ENCODE results near the gene CAMK2N1.

The CAMK2N1 gene

GRCh38 chr1:20507564-20508410 lies 21.8 kb upstream of the CAMK2N1 start, which contains the start of gene MUL1:
MUL1 (minus strand) TSS chr1:20508151; CDS start chr1:20508024, 127 bp downstream.
- DNase-seq (ENCODE audit: extremely low spot score) = peak; percentile 95
- ChIA-PET POLR2A (interaction anchor here (0.5 to 1.4 kb wide), 10 partner anchors 10 to 625 kb away, joined by 3 to 9 read pairs (median 3); partner anchors contain the start of genes CAMK2N1, DDOST, OTUD3 and PINK1), CTCF (interaction anchor here (0.7 kb wide), 1 partner anchor 146 kb away, joined by 3 read pairs; no protein-coding TSS in a partner anchor)
- no peak for TF ChIP-seq SUZ12 (IDR thresholded peaks at IDR 0.05)
- peak; percentile 61 for TF ChIP-seq ELF4 (IDR thresholded peaks at IDR 0.05)
- no peak for TF ChIP-seq L3MBTL2 (conservative IDR thresholded peaks at IDR 0.05)
- peak; percentile 59; the same call in 1 of the 2 replicates for TF ChIP-seq PKNOX1 (IDR thresholded peaks at IDR 0.05)

GRCh38 chr1:20507248-20507563 lies 21.2 kb upstream of the CAMK2N1 start:
- TF ChIP-seq SUZ12 (IDR thresholded peaks at IDR 0.05) = no peak
- no peak for TF ChIP-seq CTBP1 (IDR thresholded peaks at IDR 0.05; ENCODE audit: borderline replicate concordance)
- no peak for TF ChIP-seq LEF1 (IDR thresholded peaks at IDR 0.05; ENCODE audit: borderline replicate concordance)
- no peak for TF ChIP-seq HDGF (IDR thresholded peaks at IDR 0.05; ENCODE audit: borderline replicate concordance)
- TF ChIP-seq BHLHE40 (IDR thresholded peaks at IDR 0.05; ENCODE audit: borderline replicate concordance) = no peak
- no peak for TF ChIP-seq L3MBTL2 (conservative IDR thresholded peaks at IDR 0.05)
- TF ChIP-seq ELF4 (IDR thresholded peaks at IDR 0.05) = no peak
- no peak for TF ChIP-seq TARDBP (IDR thresholded peaks at IDR 0.05)
- TF ChIP-seq ARNT (IDR thresholded peaks at IDR 0.05) = no peak
- no peak for TF ChIP-seq NFRKB (IDR thresholded peaks at IDR 0.05)
- no peak for TF ChIP-seq SP1 (IDR thresholded peaks at IDR 0.05)
- no peak for TF ChIP-seq ZNF384 (IDR thresholded peaks at IDR 0.05)
- TF ChIP-seq FOXA1 (IDR thresholded peaks at IDR 0.05) = no peak
- no peak for DNase-seq (ENCODE audit: extremely low spot score)
- ChIA-PET POLR2A (interaction anchor here (0.6 to 1.3 kb wide), 5 partner anchors 9 to 625 kb away, joined by 3 to 9 read pairs (median 3); partner anchors contain the start of genes CAMK2N1 and OTUD3), CTCF (no interaction called here)

GRCh38 chr1:20505488-20505887 lies 19.5 kb upstream of the CAMK2N1 start:
- TF ChIP-seq SP1 (IDR thresholded peaks at IDR 0.05) = no peak
- TF ChIP-seq SUZ12 (IDR thresholded peaks at IDR 0.05) = no peak
- ChIA-PET POLR2A (interaction anchor here (0.8 kb wide), 1 partner anchor 19 kb away, joined by 3 read pairs; the partner anchor contains the start of gene CAMK2N1), CTCF (no interaction called here)
- DNase-seq (ENCODE audit: extremely low spot score) = no peak

- DNase-seq (ENCODE audit: extremely low spot score) = no peak
- ChIA-PET CTCF (no interaction called here), POLR2A (no interaction called here)
- TF ChIP-seq PKNOX1 (IDR thresholded peaks at IDR 0.05) (no peak), FOXM1 (IDR thresholded peaks at IDR 0.05; ENCODE audit: borderline replicate concordance) (no peak), BHLHE40 (IDR thresholded peaks at IDR 0.05; ENCODE audit: borderline replicate concordance) (no peak)
These were observed 14.7 kb upstream of the CAMK2N1 start for GRCh38 chr1:20500716-20501115.

GRCh38 chr1:20499718-20500117 lies 13.7 kb upstream of the CAMK2N1 start:
- ChIA-PET CTCF (no interaction called here), POLR2A (no interaction called here)
- no peak for DNase-seq (ENCODE audit: extremely low spot score)
- TF ChIP-seq ARNT (IDR thresholded peaks at IDR 0.05) (no peak), NFRKB (IDR thresholded peaks at IDR 0.05) (no peak), CTBP1 (IDR thresholded peaks at IDR 0.05; ENCODE audit: borderline replicate concordance) (no peak), SUZ12 (IDR thresholded peaks at IDR 0.05) (no peak)

GRCh38 chr1:20499105-20499504 lies 13.1 kb upstream of the CAMK2N1 start:
- ChIA-PET CTCF (no interaction called here), POLR2A (no interaction called here)
- DNase-seq (ENCODE audit: extremely low spot score) = no peak
- TF ChIP-seq HDGF (IDR thresholded peaks at IDR 0.05; ENCODE audit: borderline replicate concordance) (no peak), ARNT (IDR thresholded peaks at IDR 0.05) (no peak), FOXM1 (IDR thresholded peaks at IDR 0.05; ENCODE audit: borderline replicate concordance) (no peak), LEF1 (IDR thresholded peaks at IDR 0.05; ENCODE audit: borderline replicate concordance) (no peak), CTBP1 (IDR thresholded peaks at IDR 0.05; ENCODE audit: borderline replicate concordance) (no peak), PKNOX1 (IDR thresholded peaks at IDR 0.05) (no peak), L3MBTL2 (conservative IDR thresholded peaks at IDR 0.05) (no peak), ELF4 (IDR thresholded peaks at IDR 0.05) (no peak), FOXA1 (IDR thresholded peaks at IDR 0.05) (no peak), ZNF384 (IDR thresholded peaks at IDR 0.05) (no peak), BHLHE40 (IDR thresholded peaks at IDR 0.05; ENCODE audit: borderline replicate concordance) (no peak), NFRKB (IDR thresholded peaks at IDR 0.05) (no peak), FOXK2 (IDR thresholded peaks at IDR 0.05) (no peak), SP1 (IDR thresholded peaks at IDR 0.05) (no peak)

GRCh38 chr1:20498116-20498515 lies 12.1 kb upstream of the CAMK2N1 start:
- ChIA-PET CTCF (interaction anchor here (0.6 kb wide), 1 partner anchor 201 kb away, joined by 3 read pairs; no protein-coding TSS in a partner anchor), POLR2A (interaction anchor here (0.7 to 0.8 kb wide), 2 partner anchors 9 to 10 kb away, joined by 3 read pairs; partner anchors contain the start of gene MUL1)
- TF ChIP-seq SUZ12 (IDR thresholded peaks at IDR 0.05) (no peak), SP1 (IDR thresholded peaks at IDR 0.05) (no peak), ARNT (IDR thresholded peaks at IDR 0.05) (no peak), FOXA1 (IDR thresholded peaks at IDR 0.05) (no peak), ELF4 (IDR thresholded peaks at IDR 0.05) (no peak), ZNF384 (IDR thresholded peaks at IDR 0.05) (no peak), CTBP1 (IDR thresholded peaks at IDR 0.05; ENCODE audit: borderline replicate concordance) (no peak), L3MBTL2 (conservative IDR thresholded peaks at IDR 0.05) (no peak), FOXM1 (IDR thresholded peaks at IDR 0.05; ENCODE audit: borderline replicate concordance) (no peak), BHLHE40 (IDR thresholded peaks at IDR 0.05; ENCODE audit: borderline replicate concordance) (no peak), PKNOX1 (IDR thresholded peaks at IDR 0.05) (no peak), FOXK2 (IDR thresholded peaks at IDR 0.05) (no peak), TARDBP (IDR thresholded peaks at IDR 0.05) (no peak), LEF1 (IDR thresholded peaks at IDR 0.05; ENCODE audit: borderline replicate concordance) (no peak), NFRKB (IDR thresholded peaks at IDR 0.05) (no peak), HDGF (IDR thresholded peaks at IDR 0.05; ENCODE audit: borderline replicate concordance) (no peak)
- no peak for DNase-seq (ENCODE audit: extremely low spot score)
